Measurements from ENCODE around the gene GALK1.

GRCh38 chr17:75765981-75766380 lies 989 bp upstream of the GALK1 start:
- TF ChIP-seq EZH2 (IDR thresholded peaks at IDR 0.05; ENCODE audit: insufficient read depth, poor library complexity, severe bottlenecking) (no peak), EZH2phosphoT487 (IDR thresholded peaks at IDR 0.05; ENCODE audit: insufficient read depth, low read depth) (no peak)

All from GM23248 (cell line).